Cardiac muscle cell (in vitro differentiated cells and primary cell): ENCODE data around the gene CCDC27. TPM values are rescaled to one million over a fixed set of nuclear protein-coding genes. Genes with fewer than 3 reads are reported as not detected.

Experiments
- DNase-seq, 2 donors: peaks; one replicate each; pipeline versions ENCODE4 v3.0.0 to v3.0.0-alpha.2; 2010 to 2017; ENCODE audit warnings: low read depth in 1 of 2, low spot score in 1 of 2
- H3K27ac ChIP-seq: fragments of 200-600 bp; sonication (generic); 2 replicates; pipeline ENCODE4 v1.5.1; 2016
- H3K27me3 ChIP-seq: fragments of 200-600 bp; sonication (generic); 2 replicates; pipeline ENCODE4 v1.6.0; 2016; ENCODE audit warnings: control low read depth
- H3K36me3 ChIP-seq: fragments of 200-600 bp; sonication (generic); 2 replicates; pipeline ENCODE4 v1.5.1; 2016; ENCODE audit warnings: control low read depth
- H3K4me1 ChIP-seq: fragments of 200-600 bp; sonication (generic); 2 replicates; pipeline ENCODE4 v1.8.1; 2017; ENCODE audit warnings: low read depth, mild to moderate bottlenecking, mixed run types
- H3K4me3 ChIP-seq: fragments of 200-600 bp; sonication (generic); 2 replicates; pipeline ENCODE4 v1.5.1; 2016; ENCODE audit warnings: mild to moderate bottlenecking
- H3K9me3 ChIP-seq: fragments of 200-600 bp; sonication (generic); 2 replicates; pipeline ENCODE4 v1.5.1; 2017; ENCODE audit warnings: low read depth, mild to moderate bottlenecking, control low read depth
- polyA plus RNA-seq: library from polyadenylated mRNA; unstranded; fragments of >200 nt; fragmentation: Nextera tagmentation; extraction: Ambion mirVana; gene quantifications from 2 replicates; pipeline ENCODE4 v1.2.1, GENCODE V29; 2016
- total RNA-seq: library from RNA; depleted of rRNA; stranded (reverse); fragments of >200 nt; gene quantifications from 2 replicates; pipeline ENCODE4 v1.2.3, GENCODE V29; 2016
- TF ChIP-seq, protein P1 (sequence below): IDR thresholded peaks from 2 replicates; pipeline ENCODE4 v1.5.1; 2012; ENCODE audit warnings: low read depth, mild to moderate bottlenecking, low read length

Gene CCDC27
- total and polyA plus RNA-seq, 2 experiments from 2014 or later, result 0.09 to 0.71 TPM

DNA sequence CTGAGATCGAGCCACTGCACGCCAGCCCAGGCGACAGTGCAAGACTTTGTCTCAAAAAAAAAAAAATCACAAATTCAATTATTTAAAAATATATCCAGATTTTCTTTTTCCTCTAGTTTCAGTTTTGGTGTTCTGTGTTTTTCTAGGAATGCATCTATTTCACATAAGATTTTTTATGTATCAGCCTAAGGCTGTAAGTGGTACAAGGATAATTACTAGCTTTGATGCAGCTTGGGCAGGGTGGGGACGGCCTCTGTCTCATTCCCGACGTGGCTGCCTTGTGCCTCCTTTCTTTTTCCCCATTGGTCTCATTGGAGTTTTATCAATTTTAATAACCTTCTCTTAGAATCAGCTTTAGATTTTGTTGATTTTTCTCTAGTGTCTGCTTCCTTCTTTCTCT, 6.9 kb downstream of the CCDC27 start:
- no peaks in the 10 kb centered on the region for H3K4me1 ChIP-seq
- TF ChIP-seq, protein P1, sequence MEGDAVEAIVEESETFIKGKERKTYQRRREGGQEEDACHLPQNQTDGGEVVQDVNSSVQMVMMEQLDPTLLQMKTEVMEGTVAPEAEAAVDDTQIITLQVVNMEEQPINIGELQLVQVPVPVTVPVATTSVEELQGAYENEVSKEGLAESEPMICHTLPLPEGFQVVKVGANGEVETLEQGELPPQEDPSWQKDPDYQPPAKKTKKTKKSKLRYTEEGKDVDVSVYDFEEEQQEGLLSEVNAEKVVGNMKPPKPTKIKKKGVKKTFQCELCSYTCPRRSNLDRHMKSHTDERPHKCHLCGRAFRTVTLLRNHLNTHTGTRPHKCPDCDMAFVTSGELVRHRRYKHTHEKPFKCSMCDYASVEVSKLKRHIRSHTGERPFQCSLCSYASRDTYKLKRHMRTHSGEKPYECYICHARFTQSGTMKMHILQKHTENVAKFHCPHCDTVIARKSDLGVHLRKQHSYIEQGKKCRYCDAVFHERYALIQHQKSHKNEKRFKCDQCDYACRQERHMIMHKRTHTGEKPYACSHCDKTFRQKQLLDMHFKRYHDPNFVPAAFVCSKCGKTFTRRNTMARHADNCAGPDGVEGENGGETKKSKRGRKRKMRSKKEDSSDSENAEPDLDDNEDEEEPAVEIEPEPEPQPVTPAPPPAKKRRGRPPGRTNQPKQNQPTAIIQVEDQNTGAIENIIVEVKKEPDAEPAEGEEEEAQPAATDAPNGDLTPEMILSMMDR, result no peak
- no peaks in the 10 kb centered on the region for H3K9me3 ChIP-seq
- peaks cover 6% of the 10 kb centered on the region for H3K27me3 ChIP-seq
- no peak overlapping the region for H3K4me3 ChIP-seq
- H3K36me3 ChIP-seq, result no peaks in the 10 kb centered on the region
- no peak overlapping the region for H3K27ac ChIP-seq
- no peak for DNase-seq

DNA sequence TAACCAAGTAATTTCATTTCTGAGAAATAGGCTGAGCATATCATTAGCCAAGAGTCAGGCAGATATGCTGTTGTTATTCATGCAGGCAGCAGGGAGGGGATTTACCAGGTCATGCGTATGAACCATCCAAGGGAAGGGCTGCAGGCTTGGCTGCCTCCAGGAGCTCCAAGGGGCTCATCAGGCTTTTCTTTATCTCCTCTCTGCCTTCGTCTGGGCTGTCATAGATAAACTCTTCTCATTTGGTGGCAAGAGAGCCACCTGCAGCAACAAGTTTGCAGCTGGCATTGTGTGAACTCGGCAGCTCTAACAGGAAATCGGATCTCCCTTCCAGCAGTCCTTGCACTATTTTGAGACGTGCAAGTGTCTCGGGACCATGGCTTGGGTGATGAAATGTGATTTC, 7.5 kb downstream of the CCDC27 start:
- no peak overlapping the region for H3K4me3 ChIP-seq
- DNase-seq, result no peak
- no peaks in the 10 kb centered on the region for H3K36me3 ChIP-seq
- H3K4me1 ChIP-seq, result no peaks in the 10 kb centered on the region
- H3K9me3 ChIP-seq, result no peaks in the 10 kb centered on the region
- TF ChIP-seq, protein P1, result no peak
- no peak overlapping the region for H3K27ac ChIP-seq
- H3K27me3 ChIP-seq, result peaks cover 6% of the 10 kb centered on the region

DNA sequence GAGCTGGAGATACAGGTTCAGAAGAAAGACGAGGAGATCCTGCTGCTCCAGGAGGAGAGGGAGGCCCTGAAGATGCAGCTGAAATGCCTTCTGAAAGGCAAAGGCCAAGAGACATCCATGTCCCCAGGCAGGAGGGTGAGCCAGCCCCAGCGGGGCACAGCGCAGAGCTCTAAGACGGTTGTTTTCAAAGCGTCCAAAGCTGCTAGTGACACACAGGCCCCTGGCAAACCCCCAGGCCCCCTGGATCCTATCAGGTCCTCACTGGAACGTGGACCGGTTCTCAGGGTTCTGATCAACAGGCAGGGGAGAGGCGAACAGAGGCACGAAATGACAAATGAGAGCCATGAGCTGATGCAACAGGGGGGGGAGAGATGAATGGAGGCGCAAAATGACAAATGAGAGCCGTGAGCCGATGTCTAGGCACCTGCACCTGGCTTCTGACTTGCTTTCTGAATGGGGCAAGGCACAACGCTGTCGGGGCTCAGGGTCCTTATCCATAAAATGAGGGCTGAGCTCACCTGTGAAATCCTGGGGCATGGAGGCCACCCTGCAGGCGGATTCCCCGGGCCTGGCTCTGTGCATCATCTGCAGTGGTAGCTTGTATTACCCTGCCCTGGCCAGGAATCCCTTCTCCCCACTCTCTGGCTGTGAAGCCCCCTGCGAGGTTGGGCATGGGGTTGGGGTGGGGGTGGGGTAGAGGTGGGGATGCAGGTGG, 9.2 kb downstream of the CCDC27 start:
- Histone ChIP-seq H3K27me3 (peaks cover 3% of the 10 kb centered on the region), H3K4me3 (no peak overlapping the region), H3K4me1 (no peaks in the 10 kb centered on the region), H3K9me3 (no peaks in the 10 kb centered on the region), H3K27ac (no peak overlapping the region), H3K36me3 (no peaks in the 10 kb centered on the region)
- TF ChIP-seq, protein P1, result no peak
- no peak for DNase-seq

DNA sequence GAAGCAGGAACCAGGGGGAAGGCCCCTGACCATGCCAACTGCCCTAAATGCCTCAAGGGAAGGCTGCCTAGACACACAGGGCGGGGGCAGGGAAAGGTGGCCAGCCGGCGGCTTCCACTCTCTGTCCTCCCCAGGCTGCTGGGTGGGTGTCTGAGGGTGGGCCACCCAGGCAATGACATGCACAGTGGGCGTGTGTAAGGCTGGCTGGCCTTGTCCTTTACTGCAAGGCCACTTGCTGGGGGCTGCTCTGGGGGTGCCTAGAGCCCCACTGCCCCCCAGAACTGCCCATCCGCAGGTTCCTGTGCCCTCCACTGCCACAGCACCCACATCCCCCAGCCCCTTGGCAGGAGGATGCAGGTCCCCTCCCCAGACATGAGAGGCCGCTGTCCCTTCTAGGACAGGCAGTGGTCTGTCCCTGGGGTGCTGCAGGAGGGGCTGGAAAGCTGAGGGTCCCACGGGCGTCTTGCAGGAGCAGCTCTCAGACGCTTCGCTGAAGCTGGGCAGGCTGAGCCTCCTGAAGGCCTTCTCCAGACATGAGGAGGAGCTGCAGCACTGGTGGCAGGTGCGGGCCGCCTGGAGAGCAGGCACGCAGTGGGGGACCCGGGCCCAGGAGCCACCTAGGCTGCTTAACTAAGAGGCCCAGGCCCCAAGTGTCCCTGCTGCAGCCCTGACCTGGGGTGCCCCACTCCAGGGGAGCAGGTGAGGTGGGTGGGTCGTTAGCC, 10.1 kb downstream of the CCDC27 start:
- Histone ChIP-seq H3K9me3 (no peaks in the 10 kb centered on the region), H3K4me1 (no peaks in the 10 kb centered on the region), H3K27ac (no peak overlapping the region), H3K27me3 (peaks cover 3% of the 10 kb centered on the region), H3K4me3 (no peak overlapping the region), H3K36me3 (no peaks in the 10 kb centered on the region)
- TF ChIP-seq, protein P1, result no peak
- DNase-seq, result no peak

DNA sequence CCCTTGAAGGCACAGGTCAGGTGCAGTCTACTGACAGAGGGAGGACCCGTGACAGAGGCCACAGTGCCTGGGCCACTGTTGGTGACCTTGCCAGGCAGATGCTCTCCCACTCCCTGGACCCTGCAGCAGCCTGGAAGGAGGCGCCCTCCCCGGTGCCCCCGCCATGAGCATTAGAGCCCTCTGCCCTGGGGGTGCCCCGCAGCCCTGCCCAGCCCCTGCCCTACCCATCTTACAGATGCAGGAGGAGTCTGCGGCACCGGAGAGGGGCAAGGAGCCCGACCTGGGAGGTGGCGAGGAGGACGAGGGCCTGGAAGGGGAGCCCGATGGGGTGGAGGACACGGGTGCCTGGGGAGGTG, 10.6 kb downstream of the CCDC27 start:
- Histone ChIP-seq H3K36me3 (no peaks in the 10 kb centered on the region), H3K4me3 (no peak overlapping the region), H3K27me3 (peaks cover 3% of the 10 kb centered on the region), H3K9me3 (no peaks in the 10 kb centered on the region), H3K27ac (no peak overlapping the region), H3K4me1 (no peaks in the 10 kb centered on the region)
- TF ChIP-seq, protein P1, result no peak
- DNase-seq, result no peak
